ENCODE data around the gene HES5. TPM values are rescaled to one million over a fixed set of nuclear protein-coding genes. Genes with fewer than 3 reads are reported as not detected.

The HES5 gene
- polyA plus RNA-seq, 1 of the 3 experiments (the other 2 are of a cell fraction): 0.03 TPM

DNA sequence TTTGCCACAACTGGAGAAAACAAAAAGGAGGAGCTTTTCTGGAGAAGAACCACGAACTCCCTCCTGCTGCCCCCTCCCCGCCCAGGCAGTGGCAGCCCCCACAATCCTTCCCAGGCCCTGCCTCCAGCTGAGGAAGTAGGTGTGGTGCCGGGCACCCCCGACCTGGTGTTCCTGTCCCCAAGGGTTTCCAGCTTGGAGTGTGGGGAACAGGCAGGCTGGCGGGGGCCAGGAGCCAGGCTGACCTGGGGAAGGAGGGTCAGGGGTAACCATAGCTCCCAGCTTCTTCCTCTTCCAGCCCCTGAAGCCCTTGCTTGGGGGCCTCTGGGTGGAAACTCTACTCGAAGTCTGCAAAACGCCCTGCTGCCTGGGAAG, 4.2 kb upstream of the HES5 start:
- peaks cover 6% of the 10 kb centered on the region; the same call in 1 of the 2 replicates for H3K27me3 ChIP-seq (ENCODE audit: insufficient read depth)
- no peak overlapping the region for H3K27ac ChIP-seq (ENCODE audit: low read depth in 2 of 2, low read length in 1 of 2)
- POLR2A ChIA-PET: interaction anchor here (1.9 kb wide), 1 partner anchor 12 kb away, joined by 6 read pairs; no protein-coding TSS in a partner anchor
- H3K36me3 ChIP-seq (replicated peaks in 1 of 2; ENCODE audit: control insufficient read depth in 1 of 2, insufficient read depth in 2 of 2, low read length in 1 of 2): no peaks in the 10 kb centered on the region
- CTCF ChIA-PET: interaction anchor here (1.1 to 7.7 kb wide), 3 partner anchors 10 to 1470 kb away, joined by 3 to 35 read pairs (median 21); no protein-coding TSS in a partner anchor
- no peaks in the 10 kb centered on the region for H3K9me2 ChIP-seq
- DNase-seq: no peak
- WGBS (ENCODE audit: low lambda C conversion rate): 31% methylated on average over 4 of the region's 7 CpGs
- no peaks in the 10 kb centered on the region for H4K20me1 ChIP-seq (ENCODE audit: insufficient read depth)
- no peak overlapping the region for H3K4me3 ChIP-seq (ENCODE audit: low read depth in 2 of 2, low read length in 1 of 2)
- H2AFZ ChIP-seq (ENCODE audit: low read depth): no peak overlapping the region
- no peaks in the 10 kb centered on the region for H3F3A ChIP-seq (replicated peaks; ENCODE audit: insufficient read depth)
- TF ChIP-seq SIN3A (IDR thresholded peaks at IDR 0.05; ENCODE audit: borderline replicate concordance, low read depth, low read length): no peak
- TF ChIP-seq MEF2A (IDR thresholded peaks at IDR 0.05; ENCODE audit: borderline replicate concordance, low read depth): no peak
- no peak for TF ChIP-seq RAD21 (IDR thresholded peaks at IDR 0.05; ENCODE audit: low read length)
- TF ChIP-seq CTCF (IDR thresholded peaks at IDR 0.05): no peak
- no peak for TF ChIP-seq RXRA (IDR thresholded peaks at IDR 0.05; ENCODE audit: borderline replicate concordance, low read depth)
- TF ChIP-seq NRF1 (IDR thresholded peaks at IDR 0.05; ENCODE audit: low read depth, low read length): no peak
- no peak for TF ChIP-seq CHD2 (IDR thresholded peaks at IDR 0.05; ENCODE audit: low read length, partially characterized antibody)
- TF ChIP-seq, protein P1, sequence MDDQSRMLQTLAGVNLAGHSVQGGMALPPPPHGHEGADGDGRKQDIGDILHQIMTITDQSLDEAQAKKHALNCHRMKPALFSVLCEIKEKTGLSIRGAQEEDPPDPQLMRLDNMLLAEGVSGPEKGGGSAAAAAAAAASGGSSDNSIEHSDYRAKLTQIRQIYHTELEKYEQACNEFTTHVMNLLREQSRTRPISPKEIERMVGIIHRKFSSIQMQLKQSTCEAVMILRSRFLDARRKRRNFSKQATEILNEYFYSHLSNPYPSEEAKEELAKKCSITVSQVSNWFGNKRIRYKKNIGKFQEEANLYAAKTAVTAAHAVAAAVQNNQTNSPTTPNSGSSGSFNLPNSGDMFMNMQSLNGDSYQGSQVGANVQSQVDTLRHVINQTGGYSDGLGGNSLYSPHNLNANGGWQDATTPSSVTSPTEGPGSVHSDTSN (IDR thresholded peaks at IDR 0.05): no peak
- no peak for TF ChIP-seq EZH2phosphoT487 (IDR thresholded peaks at IDR 0.05; ENCODE audit: borderline replicate concordance, low read depth)
- no peak for TF ChIP-seq SMC3 (IDR thresholded peaks at IDR 0.05; ENCODE audit: low read depth, low read length)
- TF ChIP-seq TCF12 (IDR thresholded peaks at IDR 0.05): no peak
- TF ChIP-seq EP300 (IDR thresholded peaks at IDR 0.05; ENCODE audit: borderline replicate concordance in 1 of 2, low read depth in 1 of 2, low read length in 1 of 2): no peak
- H3K4me2 ChIP-seq: no peak overlapping the region
- H3K79me2 ChIP-seq (ENCODE audit: insufficient read depth): no peaks in the 10 kb centered on the region
- H3K9me3 ChIP-seq: no peaks in the 10 kb centered on the region
- H3K4me1 ChIP-seq (ENCODE audit: control insufficient read depth in 1 of 2, insufficient read depth in 2 of 2, low read depth in 1 of 2, low read length in 1 of 2): peaks cover 0 to 12% of the 10 kb centered on the region in 2 experiments; a peak in 1 of 4 replicates
- H3K9ac ChIP-seq: no peak overlapping the region

- ChIA-PET CTCF (interaction anchor here (1.1 to 7.7 kb wide), 3 partner anchors 11 to 1469 kb away, joined by 3 to 35 read pairs (median 21); no protein-coding TSS in a partner anchor), POLR2A (interaction anchor here (1.9 kb wide), 1 partner anchor 13 kb away, joined by 6 read pairs; no protein-coding TSS in a partner anchor)
- Histone ChIP-seq H3K9me2 (no peaks in the 10 kb centered on the region), H3K4me3 (ENCODE audit: low read depth in 2 of 2, low read length in 1 of 2) (no peak overlapping the region), H2AFZ (ENCODE audit: low read depth) (no peak overlapping the region), H3F3A (replicated peaks; ENCODE audit: insufficient read depth) (no peaks in the 10 kb centered on the region), H3K27ac (ENCODE audit: low read depth in 2 of 2, low read length in 1 of 2) (no peak overlapping the region), H3K36me3 (replicated peaks in 1 of 2; ENCODE audit: control insufficient read depth in 1 of 2, insufficient read depth in 2 of 2, low read length in 1 of 2) (no peaks in the 10 kb centered on the region), H3K79me2 (ENCODE audit: insufficient read depth) (no peaks in the 10 kb centered on the region), H3K4me2 (no peak overlapping the region), H3K4me1 (ENCODE audit: control insufficient read depth in 1 of 2, insufficient read depth in 2 of 2, low read depth in 1 of 2, low read length in 1 of 2) (peaks cover 0 to 12% of the 10 kb centered on the region in 2 experiments; a peak in 1 of 4 replicates), H3K27me3 (ENCODE audit: insufficient read depth) (peaks cover 6% of the 10 kb centered on the region; the same call in 1 of the 2 replicates), H4K20me1 (ENCODE audit: insufficient read depth) (no peaks in the 10 kb centered on the region), H3K9me3 (no peaks in the 10 kb centered on the region), H3K9ac (no peak overlapping the region)
- no peak for DNase-seq
- WGBS (ENCODE audit: low lambda C conversion rate): 52% methylated on average over 7 of the region's 11 CpGs
- TF ChIP-seq, protein P2, sequence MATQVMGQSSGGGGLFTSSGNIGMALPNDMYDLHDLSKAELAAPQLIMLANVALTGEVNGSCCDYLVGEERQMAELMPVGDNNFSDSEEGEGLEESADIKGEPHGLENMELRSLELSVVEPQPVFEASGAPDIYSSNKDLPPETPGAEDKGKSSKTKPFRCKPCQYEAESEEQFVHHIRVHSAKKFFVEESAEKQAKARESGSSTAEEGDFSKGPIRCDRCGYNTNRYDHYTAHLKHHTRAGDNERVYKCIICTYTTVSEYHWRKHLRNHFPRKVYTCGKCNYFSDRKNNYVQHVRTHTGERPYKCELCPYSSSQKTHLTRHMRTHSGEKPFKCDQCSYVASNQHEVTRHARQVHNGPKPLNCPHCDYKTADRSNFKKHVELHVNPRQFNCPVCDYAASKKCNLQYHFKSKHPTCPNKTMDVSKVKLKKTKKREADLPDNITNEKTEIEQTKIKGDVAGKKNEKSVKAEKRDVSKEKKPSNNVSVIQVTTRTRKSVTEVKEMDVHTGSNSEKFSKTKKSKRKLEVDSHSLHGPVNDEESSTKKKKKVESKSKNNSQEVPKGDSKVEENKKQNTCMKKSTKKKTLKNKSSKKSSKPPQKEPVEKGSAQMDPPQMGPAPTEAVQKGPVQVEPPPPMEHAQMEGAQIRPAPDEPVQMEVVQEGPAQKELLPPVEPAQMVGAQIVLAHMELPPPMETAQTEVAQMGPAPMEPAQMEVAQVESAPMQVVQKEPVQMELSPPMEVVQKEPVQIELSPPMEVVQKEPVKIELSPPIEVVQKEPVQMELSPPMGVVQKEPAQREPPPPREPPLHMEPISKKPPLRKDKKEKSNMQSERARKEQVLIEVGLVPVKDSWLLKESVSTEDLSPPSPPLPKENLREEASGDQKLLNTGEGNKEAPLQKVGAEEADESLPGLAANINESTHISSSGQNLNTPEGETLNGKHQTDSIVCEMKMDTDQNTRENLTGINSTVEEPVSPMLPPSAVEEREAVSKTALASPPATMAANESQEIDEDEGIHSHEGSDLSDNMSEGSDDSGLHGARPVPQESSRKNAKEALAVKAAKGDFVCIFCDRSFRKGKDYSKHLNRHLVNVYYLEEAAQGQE (IDR thresholded peaks at IDR 0.05; ENCODE audit: low read depth, low read length): no peak
- no peak for TF ChIP-seq FOXM1 (IDR thresholded peaks at IDR 0.05; ENCODE audit: low read depth)
- no peak for TF ChIP-seq GATA2 (CRISPR knock-in tag; IDR thresholded peaks at IDR 0.05)
- TF ChIP-seq, protein P3, sequence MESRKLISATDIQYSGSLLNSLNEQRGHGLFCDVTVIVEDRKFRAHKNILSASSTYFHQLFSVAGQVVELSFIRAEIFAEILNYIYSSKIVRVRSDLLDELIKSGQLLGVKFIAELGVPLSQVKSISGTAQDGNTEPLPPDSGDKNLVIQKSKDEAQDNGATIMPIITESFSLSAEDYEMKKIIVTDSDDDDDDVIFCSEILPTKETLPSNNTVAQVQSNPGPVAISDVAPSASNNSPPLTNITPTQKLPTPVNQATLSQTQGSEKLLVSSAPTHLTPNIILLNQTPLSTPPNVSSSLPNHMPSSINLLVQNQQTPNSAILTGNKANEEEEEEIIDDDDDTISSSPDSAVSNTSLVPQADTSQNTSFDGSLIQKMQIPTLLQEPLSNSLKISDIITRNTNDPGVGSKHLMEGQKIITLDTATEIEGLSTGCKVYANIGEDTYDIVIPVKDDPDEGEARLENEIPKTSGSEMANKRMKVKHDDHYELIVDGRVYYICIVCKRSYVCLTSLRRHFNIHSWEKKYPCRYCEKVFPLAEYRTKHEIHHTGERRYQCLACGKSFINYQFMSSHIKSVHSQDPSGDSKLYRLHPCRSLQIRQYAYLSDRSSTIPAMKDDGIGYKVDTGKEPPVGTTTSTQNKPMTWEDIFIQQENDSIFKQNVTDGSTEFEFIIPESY (IDR thresholded peaks at IDR 0.05; ENCODE audit: borderline replicate concordance, low read depth): no peak
- TF ChIP-seq FOSL2 (IDR thresholded peaks at IDR 0.05; ENCODE audit: borderline replicate concordance, low read depth): no peak
- TF ChIP-seq, protein P4, sequence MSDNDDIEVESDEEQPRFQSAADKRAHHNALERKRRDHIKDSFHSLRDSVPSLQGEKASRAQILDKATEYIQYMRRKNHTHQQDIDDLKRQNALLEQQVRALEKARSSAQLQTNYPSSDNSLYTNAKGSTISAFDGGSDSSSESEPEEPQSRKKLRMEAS (IDR thresholded peaks at IDR 0.05; ENCODE audit: low read depth): no peak
- no peak for TF ChIP-seq ELF1 (IDR thresholded peaks at IDR 0.05)
- no peak for TF ChIP-seq FOXJ3 (CRISPR knock-in tag; IDR thresholded peaks at IDR 0.05)
- no peak for TF ChIP-seq POLR2AphosphoS5 (IDR thresholded peaks at IDR 0.05; ENCODE audit: low read depth, low read length)
These were observed 3.3 kb upstream of the HES5 start for GRCh38 chr1:2533365-2533764.

Measured in SK-N-SH (cell line).